Measurements from ENCODE around the gene SP2.

Gene SP2

GRCh38 chr17:47870056-47870455 is 26.0 kb upstream of the SP2 start:
- no peak for DNase-seq (ENCODE audit: low read depth)

- DNase-seq (ENCODE audit: low read depth) = no peak
Measured at GRCh38 chr17:47871048-47871447, 25.0 kb upstream of the SP2 start.

- no peak for DNase-seq (ENCODE audit: low read depth)
Measured at GRCh38 chr17:47872019-47872650, 23.9 kb upstream of the SP2 start.

GRCh38 chr17:47872651-47873161 is 23.3 kb upstream of the SP2 start:
- no peak for DNase-seq (ENCODE audit: low read depth)

GRCh38 chr17:47873200-47874090 is 22.6 kb upstream of the SP2 start:
- no peak for DNase-seq (ENCODE audit: low read depth)

- no peak for DNase-seq (ENCODE audit: low read depth)
Measured at GRCh38 chr17:47875011-47875985, 20.7 kb upstream of the SP2 start.

GRCh38 chr17:47877368-47878034 is 18.5 kb upstream of the SP2 start:
- DNase-seq (ENCODE audit: low read depth) = no peak

- no peak for DNase-seq (ENCODE audit: low read depth)
Measured at GRCh38 chr17:47878203-47879027, 17.6 kb upstream of the SP2 start.

GRCh38 chr17:47879028-47879585 is 16.9 kb upstream of the SP2 start:
- DNase-seq (ENCODE audit: low read depth) = no peak

GRCh38 chr17:47879776-47880454 is 16.1 kb upstream of the SP2 start:
- DNase-seq (ENCODE audit: low read depth) = no peak

GRCh38 chr17:47882247-47882646 is 13.8 kb upstream of the SP2 start:
- no peak for DNase-seq (ENCODE audit: low read depth)

- DNase-seq (ENCODE audit: low read depth) = no peak
Measured at GRCh38 chr17:47882695-47883588, 13.1 kb upstream of the SP2 start.

- no peak for DNase-seq (ENCODE audit: low read depth)
Measured at GRCh38 chr17:47883589-47884426, 12.2 kb upstream of the SP2 start.

- DNase-seq (ENCODE audit: low read depth) = no peak
Measured at GRCh38 chr17:47884427-47884740, 11.7 kb upstream of the SP2 start.

- DNase-seq (ENCODE audit: low read depth) = no peak
Measured at GRCh38 chr17:47884905-47885730, 10.9 kb upstream of the SP2 start.

- DNase-seq (ENCODE audit: low read depth) = no peak
Measured at GRCh38 chr17:47888293-47888692, 7.7 kb upstream of the SP2 start.
